ENCODE results near the gene SBSN. TPM values are rescaled to one million over a fixed set of nuclear protein-coding genes. Genes with fewer than 3 reads are reported as not detected.

Gene SBSN
- total RNA-seq, 1 experiment from 2014 or later = 0.15 TPM

- Mint-ChIP-seq H3K27ac (no peak overlapping the region), H3K36me3 (ENCODE audit: insufficient read depth in 1 of 3, low read depth in 3 of 3) (no peaks in the 10 kb centered on the region; a peak in 2 of 7 replicates), H3K9me3 (no peaks in the 10 kb centered on the region), H3K27me3 (ENCODE audit: low read depth) (peaks cover 76% of the 10 kb centered on the region), H3K4me1 (peaks cover 20 to 24% of the 10 kb centered on the region in 2 experiments), H3K4me3 (no peak overlapping the region)
- H2BK5ac ChIP-seq (ENCODE audit: insufficient read length, low read length) = no peak overlapping the region
- WGBS (ENCODE audit: extremely low coverage, insufficient read length, low lambda C conversion rate) = no CpG with 5 or more reads among the region's 19 CpGs
- no peak overlapping the region for H3K18ac ChIP-seq (ENCODE audit: insufficient read length, low read depth, low read length)
- no peaks in the 10 kb centered on the region for H3K27me3 ChIP-seq (ENCODE audit: insufficient read depth, low read length)
- no peak for DNase-seq
- no peaks in the 10 kb centered on the region for H3K4me1 ChIP-seq (ENCODE audit: insufficient read depth, low read length)
- H3K23me2 ChIP-seq (ENCODE audit: insufficient read length, low read depth, low read length, poor library complexity, severe bottlenecking) = peaks cover 3% of the 10 kb centered on the region
- H3K23ac ChIP-seq (ENCODE audit: insufficient read length, low read depth, low read length) = no peak overlapping the region
- no peak overlapping the region for H3K9ac ChIP-seq (ENCODE audit: extremely low read depth, insufficient read length, low read length)
- no peak overlapping the region for H3K56ac ChIP-seq (ENCODE audit: insufficient read length, low read depth, low read length)
- no peak overlapping the region for H3K4ac ChIP-seq (ENCODE audit: low read depth, low read length)
- TF ChIP-seq CTCF (conservative IDR thresholded peaks at IDR 0.05) = no peak
- H2AFZ ChIP-seq (ENCODE audit: low read length) = no peak overlapping the region
- no peaks in the 10 kb centered on the region for H3K9me3 ChIP-seq (ENCODE audit: control insufficient read depth, low read depth, low read length)
- H3K27ac ChIP-seq (ENCODE audit: insufficient read length, low read depth, low read length) = no peak overlapping the region
- H3K79me2 ChIP-seq (ENCODE audit: insufficient read depth, low read length) = no peaks in the 10 kb centered on the region
- no peak overlapping the region for H3K4me2 ChIP-seq (ENCODE audit: insufficient read depth, insufficient read length, low read length)
- H2BK20ac ChIP-seq (ENCODE audit: low read depth, low read length, poor library complexity, severe bottlenecking) = no peak overlapping the region
- H2BK15ac ChIP-seq (ENCODE audit: low read depth, low read length) = no peak overlapping the region
- no peak overlapping the region for H4K8ac ChIP-seq (replicated peaks; ENCODE audit: insufficient read length, low read depth, low read length)
- H2BK120ac ChIP-seq (ENCODE audit: low read depth, low read length, poor library complexity, severe bottlenecking) = no peak overlapping the region
- no peak overlapping the region for H2BK12ac ChIP-seq (ENCODE audit: insufficient read length, low read depth, low read length)
- H3T11ph ChIP-seq (ENCODE audit: low read length) = no peak overlapping the region
- no peaks in the 10 kb centered on the region for H3K79me1 ChIP-seq (ENCODE audit: insufficient read depth, low read depth, low read length, poor library complexity, severe bottlenecking)
- no peak overlapping the region for H2AK5ac ChIP-seq (ENCODE audit: insufficient read length, low read length)
- no peaks in the 10 kb centered on the region for H4K20me1 ChIP-seq (ENCODE audit: control insufficient read depth, insufficient read depth, insufficient read length)
- H3K14ac ChIP-seq (ENCODE audit: insufficient read depth, low read length) = no peak overlapping the region
- no peak overlapping the region for H4K5ac ChIP-seq (ENCODE audit: insufficient read length, low read depth, low read length)
- H4K91ac ChIP-seq (ENCODE audit: insufficient read length, low read depth, low read length) = no peak overlapping the region
Observed at GRCh38 chr19:35529241-35530218, 1.4 kb upstream of the SBSN start.
